ENCODE measurements around the gene UNC50. TPM values are rescaled to one million over a fixed set of nuclear protein-coding genes. Genes with fewer than 3 reads are reported as not detected.

Gene UNC50
- total and polyA plus RNA-seq, 4 donors, result 22.2 to 37.9 (median 29.8) TPM

GRCh38 chr2:98569197-98569793, 39.1 kb upstream of the UNC50 start:
- H3K4me3 ChIP-seq (ENCODE audit: low read depth in 1 of 3, low read length in 3 of 3), result no peak overlapping the region
- WGBS, result 71% methylated on average over 19 of the region's 19 CpGs
- peaks cover 5 to 39% (median 10%) of the 10 kb centered on the region in 4 donors for H3K36me3 ChIP-seq (ENCODE audit: control insufficient read depth in 4 of 4, insufficient read depth in 3 of 4, low read depth in 1 of 4, low read length in 3 of 4)
- H3K4me1 ChIP-seq (ENCODE audit: control insufficient read depth in 4 of 4, insufficient read depth in 4 of 4, low read length in 3 of 4), result no peaks in the 10 kb centered on the region
- DNase-seq (ENCODE audit: low spot score), result peak; percentile 75
- H3K9ac ChIP-seq (ENCODE audit: low read depth in 1 of 2, low read length in 2 of 2), result no peak overlapping the region
- no peak overlapping the region for H3K27ac ChIP-seq (ENCODE audit: low read depth in 1 of 2, low read length in 2 of 2)
- no peaks in the 10 kb centered on the region for H3K27me3 ChIP-seq (ENCODE audit: control insufficient read depth in 4 of 4, insufficient read depth in 4 of 4, low read length in 3 of 4)
- TF ChIP-seq RAD21 (IDR thresholded peaks at IDR 0.05), result peak in 1 of 2 donors; percentile 75
- TF ChIP-seq, protein P1, sequence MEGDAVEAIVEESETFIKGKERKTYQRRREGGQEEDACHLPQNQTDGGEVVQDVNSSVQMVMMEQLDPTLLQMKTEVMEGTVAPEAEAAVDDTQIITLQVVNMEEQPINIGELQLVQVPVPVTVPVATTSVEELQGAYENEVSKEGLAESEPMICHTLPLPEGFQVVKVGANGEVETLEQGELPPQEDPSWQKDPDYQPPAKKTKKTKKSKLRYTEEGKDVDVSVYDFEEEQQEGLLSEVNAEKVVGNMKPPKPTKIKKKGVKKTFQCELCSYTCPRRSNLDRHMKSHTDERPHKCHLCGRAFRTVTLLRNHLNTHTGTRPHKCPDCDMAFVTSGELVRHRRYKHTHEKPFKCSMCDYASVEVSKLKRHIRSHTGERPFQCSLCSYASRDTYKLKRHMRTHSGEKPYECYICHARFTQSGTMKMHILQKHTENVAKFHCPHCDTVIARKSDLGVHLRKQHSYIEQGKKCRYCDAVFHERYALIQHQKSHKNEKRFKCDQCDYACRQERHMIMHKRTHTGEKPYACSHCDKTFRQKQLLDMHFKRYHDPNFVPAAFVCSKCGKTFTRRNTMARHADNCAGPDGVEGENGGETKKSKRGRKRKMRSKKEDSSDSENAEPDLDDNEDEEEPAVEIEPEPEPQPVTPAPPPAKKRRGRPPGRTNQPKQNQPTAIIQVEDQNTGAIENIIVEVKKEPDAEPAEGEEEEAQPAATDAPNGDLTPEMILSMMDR (IDR thresholded peaks at IDR 0.05; ENCODE audit: low read depth, low read length, missing input control), result peak; percentile 66
- no peak for TF ChIP-seq JUND (IDR thresholded peaks at IDR 0.05)
- no peaks in the 10 kb centered on the region for H3K9me3 ChIP-seq (ENCODE audit: control insufficient read depth in 4 of 4, low read length in 3 of 4)

GRCh38 chr2:98569915-98570314, 38.5 kb upstream of the UNC50 start:
- WGBS, result 97% methylated on average over 13 of the region's 13 CpGs
- DNase-seq (ENCODE audit: low spot score), result no peak
- Histone ChIP-seq H3K36me3 (ENCODE audit: control insufficient read depth in 4 of 4, insufficient read depth in 3 of 4, low read depth in 1 of 4, low read length in 3 of 4) (peaks cover 5 to 39% (median 10%) of the 10 kb centered on the region in 4 donors), H3K4me3 (ENCODE audit: low read depth in 1 of 3, low read length in 3 of 3) (no peak overlapping the region), H3K9ac (ENCODE audit: low read depth in 1 of 2, low read length in 2 of 2) (no peak overlapping the region), H3K27me3 (ENCODE audit: control insufficient read depth in 4 of 4, insufficient read depth in 4 of 4, low read length in 3 of 4) (no peaks in the 10 kb centered on the region), H3K27ac (ENCODE audit: low read depth in 1 of 2, low read length in 2 of 2) (no peak overlapping the region), H3K4me1 (ENCODE audit: control insufficient read depth in 4 of 4, insufficient read depth in 4 of 4, low read length in 3 of 4) (no peaks in the 10 kb centered on the region), H3K9me3 (ENCODE audit: control insufficient read depth in 4 of 4, low read length in 3 of 4) (no peaks in the 10 kb centered on the region)
- TF ChIP-seq YY1 (IDR thresholded peaks at IDR 0.05), result no peak
- no peak for TF ChIP-seq HNF4A (conservative IDR thresholded peaks at IDR 0.05)
- TF ChIP-seq, protein P2, sequence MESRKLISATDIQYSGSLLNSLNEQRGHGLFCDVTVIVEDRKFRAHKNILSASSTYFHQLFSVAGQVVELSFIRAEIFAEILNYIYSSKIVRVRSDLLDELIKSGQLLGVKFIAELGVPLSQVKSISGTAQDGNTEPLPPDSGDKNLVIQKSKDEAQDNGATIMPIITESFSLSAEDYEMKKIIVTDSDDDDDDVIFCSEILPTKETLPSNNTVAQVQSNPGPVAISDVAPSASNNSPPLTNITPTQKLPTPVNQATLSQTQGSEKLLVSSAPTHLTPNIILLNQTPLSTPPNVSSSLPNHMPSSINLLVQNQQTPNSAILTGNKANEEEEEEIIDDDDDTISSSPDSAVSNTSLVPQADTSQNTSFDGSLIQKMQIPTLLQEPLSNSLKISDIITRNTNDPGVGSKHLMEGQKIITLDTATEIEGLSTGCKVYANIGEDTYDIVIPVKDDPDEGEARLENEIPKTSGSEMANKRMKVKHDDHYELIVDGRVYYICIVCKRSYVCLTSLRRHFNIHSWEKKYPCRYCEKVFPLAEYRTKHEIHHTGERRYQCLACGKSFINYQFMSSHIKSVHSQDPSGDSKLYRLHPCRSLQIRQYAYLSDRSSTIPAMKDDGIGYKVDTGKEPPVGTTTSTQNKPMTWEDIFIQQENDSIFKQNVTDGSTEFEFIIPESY (IDR thresholded peaks at IDR 0.05), result no peak
- TF ChIP-seq EGR1 (IDR thresholded peaks at IDR 0.05; ENCODE audit: low read depth in 2 of 2), result no peak
- TF ChIP-seq SP1 (IDR thresholded peaks at IDR 0.05), result no peak
- TF ChIP-seq, protein P1 (IDR thresholded peaks at IDR 0.05; ENCODE audit: low read depth, low read length, missing input control), result no peak

DNA sequence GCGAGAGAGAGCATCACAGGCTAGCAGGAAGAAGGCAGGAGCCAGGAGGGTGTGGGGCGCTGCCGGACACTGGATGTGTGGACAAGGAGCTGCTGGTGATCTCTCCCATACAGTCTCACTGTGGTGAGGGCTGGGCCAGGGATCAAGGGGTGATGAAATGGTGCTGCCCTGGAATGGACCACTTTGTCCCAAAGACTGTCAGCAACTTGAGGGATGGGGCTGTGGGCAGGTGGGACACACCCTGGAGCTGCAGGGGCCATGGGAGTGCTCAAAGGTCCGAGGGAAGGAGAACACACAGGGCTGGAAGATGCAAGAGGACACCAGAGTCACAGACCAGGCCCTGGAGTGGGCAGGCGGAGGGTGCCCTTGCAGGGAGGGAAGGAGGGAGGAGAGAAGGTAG, 38.0 kb upstream of the UNC50 start:
- no peaks in the 10 kb centered on the region for H3K27me3 ChIP-seq (ENCODE audit: control insufficient read depth in 4 of 4, insufficient read depth in 4 of 4, low read length in 3 of 4)
- H3K9ac ChIP-seq (ENCODE audit: low read depth in 1 of 2, low read length in 2 of 2), result no peak overlapping the region
- no peak for DNase-seq (ENCODE audit: low spot score)
- 98% methylated on average over 5 of the region's 5 CpGs for WGBS
- TF ChIP-seq GABPA (IDR thresholded peaks at IDR 0.05 in 1 of 2, conservative IDR thresholded peaks at IDR 0.05 in 1 of 2) (no peak), JUND (IDR thresholded peaks at IDR 0.05) (no peak)
- H3K9me3 ChIP-seq (ENCODE audit: control insufficient read depth in 4 of 4, low read length in 3 of 4), result no peaks in the 10 kb centered on the region
- peaks cover 6 to 40% (median 11%) of the 10 kb centered on the region in 4 donors for H3K36me3 ChIP-seq (ENCODE audit: control insufficient read depth in 4 of 4, insufficient read depth in 3 of 4, low read depth in 1 of 4, low read length in 3 of 4)
- no peaks in the 10 kb centered on the region for H3K4me1 ChIP-seq (ENCODE audit: control insufficient read depth in 4 of 4, insufficient read depth in 4 of 4, low read length in 3 of 4)
- no peak overlapping the region for H3K4me3 ChIP-seq (ENCODE audit: low read depth in 1 of 3, low read length in 3 of 3)
- no peak overlapping the region for H3K27ac ChIP-seq (ENCODE audit: low read depth in 1 of 2, low read length in 2 of 2)
